ENCODE data around the gene RIBC2.
"Not testable (repeated sequence)": the region's sequence is repeated elsewhere in the genome, so short reads cannot be mapped to it uniquely, and the experiment has no call there.

The RIBC2 gene

GRCh38 chr22:45413368-45414211 is at the start of gene RIBC2, which contains the start of gene SMC1B:
Gene RIBC2, plus strand, starts transcription at chr22:45413693. Its CDS starts 194 bp downstream, at chr22:45413887.
Gene SMC1B, minus strand, starts transcription at chr22:45413599. Its CDS starts 32 bp downstream, at chr22:45413567.
- peak; percentile 87 for DNase-seq (ENCODE audit: low read depth)

GRCh38 chr22:45366713-45367112 is 46.8 kb upstream of the RIBC2 start:
- no peak for DNase-seq (ENCODE audit: low read depth)

- DNase-seq (ENCODE audit: low read depth) = not testable (repeated sequence)
Observed at GRCh38 chr22:45373592-45373991, 39.9 kb upstream of the RIBC2 start.

GRCh38 chr22:45376009-45376408 is 37.5 kb upstream of the RIBC2 start:
- DNase-seq (ENCODE audit: low read depth) = no peak

- DNase-seq (ENCODE audit: low read depth) = no peak
Observed at GRCh38 chr22:45376703-45377102, 36.8 kb upstream of the RIBC2 start.

GRCh38 chr22:45381348-45381747 is 32.1 kb upstream of the RIBC2 start:
- no peak for DNase-seq (ENCODE audit: low read depth)

- no peak for DNase-seq (ENCODE audit: low read depth)
Observed at GRCh38 chr22:45389546-45389945, 23.9 kb upstream of the RIBC2 start.

- no peak for DNase-seq (ENCODE audit: low read depth)
Observed at GRCh38 chr22:45397806-45398205, 15.7 kb upstream of the RIBC2 start.

GRCh38 chr22:45398214-45398613 is 15.3 kb upstream of the RIBC2 start:
- no peak for DNase-seq (ENCODE audit: low read depth)

- no peak for DNase-seq (ENCODE audit: low read depth)
Observed at GRCh38 chr22:45399712-45400445, 13.6 kb upstream of the RIBC2 start.

GRCh38 chr22:45402466-45402985 is 11.0 kb upstream of the RIBC2 start:
- DNase-seq (ENCODE audit: low read depth) = no peak

GRCh38 chr22:45407793-45408192 is 5.7 kb upstream of the RIBC2 start:
- DNase-seq (ENCODE audit: low read depth) = no peak

GRCh38 chr22:45413013-45413367 is 503 bp upstream of the RIBC2 start:
- DNase-seq (ENCODE audit: low read depth) = no peak

GRCh38 chr22:45418056-45418769 is 4.7 kb downstream of the RIBC2 start:
- DNase-seq (ENCODE audit: low read depth) = no peak

- DNase-seq (ENCODE audit: low read depth) = no peak
Observed at GRCh38 chr22:45418770-45419138, 5.3 kb downstream of the RIBC2 start.

GRCh38 chr22:45420011-45420410 is 6.5 kb downstream of the RIBC2 start:
- DNase-seq (ENCODE audit: low read depth) = no peak

GRCh38 chr22:45420539-45420938 is 7.0 kb downstream of the RIBC2 start:
- no peak for DNase-seq (ENCODE audit: low read depth)

GRCh38 chr22:45421349-45422055 is 8.0 kb downstream of the RIBC2 start:
- no peak for DNase-seq (ENCODE audit: low read depth)

GRCh38 chr22:45422237-45422983 is 8.9 kb downstream of the RIBC2 start:
- DNase-seq (ENCODE audit: low read depth) = no peak

GRCh38 chr22:45423524-45423923 is 10.0 kb downstream of the RIBC2 start:
- DNase-seq (ENCODE audit: low read depth) = no peak

- DNase-seq (ENCODE audit: low read depth) = no peak
Observed at GRCh38 chr22:45424241-45424731, 10.8 kb downstream of the RIBC2 start.

Measured in activated T-cell treated with anti-CD3 and anti-CD28 coated beads for 24 hours (primary cell).